ENCODE measurements around the gene OR1I1.

- TF ChIP-seq CTCF (conservative IDR thresholded peaks at IDR 0.05 in 1 of 2, IDR thresholded peaks at IDR 0.05 in 1 of 2; ENCODE audit: extremely low read depth in 1 of 2, insufficient read depth in 1 of 2, low read depth in 1 of 2, low read length in 2 of 2) (no peak), EZH2 (IDR thresholded peaks at IDR 0.05; ENCODE audit: borderline replicate concordance, low read length) (no peak)
Observed at GRCh38 chr19:15035795-15036311, 46.2 kb upstream of the OR1I1 start.

Data from mammary epithelial cell (primary cell).